ENCODE results near the gene ATP6V1B1.

GRCh38 chr2:70895998-70896764, 39.5 kb upstream of the ATP6V1B1 start:
- TF ChIP-seq EZH2phosphoT487 (IDR thresholded peaks at IDR 0.05; ENCODE audit: borderline replicate concordance, low read length), result no peak
- TF ChIP-seq, protein P1, sequence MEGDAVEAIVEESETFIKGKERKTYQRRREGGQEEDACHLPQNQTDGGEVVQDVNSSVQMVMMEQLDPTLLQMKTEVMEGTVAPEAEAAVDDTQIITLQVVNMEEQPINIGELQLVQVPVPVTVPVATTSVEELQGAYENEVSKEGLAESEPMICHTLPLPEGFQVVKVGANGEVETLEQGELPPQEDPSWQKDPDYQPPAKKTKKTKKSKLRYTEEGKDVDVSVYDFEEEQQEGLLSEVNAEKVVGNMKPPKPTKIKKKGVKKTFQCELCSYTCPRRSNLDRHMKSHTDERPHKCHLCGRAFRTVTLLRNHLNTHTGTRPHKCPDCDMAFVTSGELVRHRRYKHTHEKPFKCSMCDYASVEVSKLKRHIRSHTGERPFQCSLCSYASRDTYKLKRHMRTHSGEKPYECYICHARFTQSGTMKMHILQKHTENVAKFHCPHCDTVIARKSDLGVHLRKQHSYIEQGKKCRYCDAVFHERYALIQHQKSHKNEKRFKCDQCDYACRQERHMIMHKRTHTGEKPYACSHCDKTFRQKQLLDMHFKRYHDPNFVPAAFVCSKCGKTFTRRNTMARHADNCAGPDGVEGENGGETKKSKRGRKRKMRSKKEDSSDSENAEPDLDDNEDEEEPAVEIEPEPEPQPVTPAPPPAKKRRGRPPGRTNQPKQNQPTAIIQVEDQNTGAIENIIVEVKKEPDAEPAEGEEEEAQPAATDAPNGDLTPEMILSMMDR (conservative IDR thresholded peaks at IDR 0.05; ENCODE audit: low read depth, low read length), result no peak

Data from PC-3 (cell line).